BLaER1 treated with 17β-estradiol and CSF1 and Interleukin-3, amounts not matched to agents 10 nM and 100 nM (cell line): ENCODE measurements around the gene FGFR2.

Experiments used
- H3K27ac ChIP-seq, 11 experiments: shearing (Covaris generic); formaldehyde crosslinking; 2 replicates each; pipeline ENCODE4 v1.8.1; 2022
- H3K27me3 ChIP-seq, 11 experiments: shearing (Covaris generic); formaldehyde crosslinking; 2 replicates each; pipeline ENCODE4 v1.8.1; 2022
- H3K36me3 ChIP-seq, 11 experiments: shearing (Covaris generic); formaldehyde crosslinking; 2 replicates each; pipeline ENCODE4 v1.8.1; 2022
- H3K4me1 ChIP-seq, 10 experiments: shearing (Covaris generic); formaldehyde crosslinking; 2 replicates each; pipeline ENCODE4 v1.8.1; 2022
- H3K4me2 ChIP-seq, 11 experiments: shearing (Covaris generic); formaldehyde crosslinking; 2 replicates each; pipeline ENCODE4 v1.8.1; 2022
- H3K4me3 ChIP-seq, 10 experiments: shearing (Covaris generic); formaldehyde crosslinking; 2 replicates each; pipeline ENCODE4 v1.8.1; 2022
- H3K9ac ChIP-seq, 11 experiments: shearing (Covaris generic); formaldehyde crosslinking; 2 replicates each; pipeline ENCODE4 v1.8.1; 2022
- H3K9me3 ChIP-seq, 11 experiments: shearing (Covaris generic); formaldehyde crosslinking; replicated peaks in 1 of 11; 2 replicates each; pipeline ENCODE4 v1.8.1; 2022
- H4K20me1 ChIP-seq, 11 experiments: shearing (Covaris generic); formaldehyde crosslinking; 2 replicates each; pipeline ENCODE4 v1.8.1; 2022
- Cebpa-rat ChIP-seq, 11 experiments: shearing (Covaris generic); IDR thresholded peaks; 2 replicates each; pipeline ENCODE4 v1.8.1; 2022

Gene FGFR2

GRCh38 chr10:121462955-121463354 lies 135.3 kb downstream of the FGFR2 start:
- H3K27ac ChIP-seq, result no peak overlapping the region
- H3K4me2 ChIP-seq, result no peak overlapping the region
- H3K9ac ChIP-seq, result no peak overlapping the region
- no peaks in the 10 kb centered on the region for H3K4me1 ChIP-seq
- H4K20me1 ChIP-seq, result no peaks in the 10 kb centered on the region
- H3K36me3 ChIP-seq, result no peaks in the 10 kb centered on the region
- no peak for TF ChIP-seq Cebpa-rat (IDR thresholded peaks at IDR 0.05)
- no peaks in the 10 kb centered on the region for H3K9me3 ChIP-seq
- no peaks in the 10 kb centered on the region for H3K27me3 ChIP-seq
- H3K4me3 ChIP-seq, result no peak overlapping the region

DNA sequence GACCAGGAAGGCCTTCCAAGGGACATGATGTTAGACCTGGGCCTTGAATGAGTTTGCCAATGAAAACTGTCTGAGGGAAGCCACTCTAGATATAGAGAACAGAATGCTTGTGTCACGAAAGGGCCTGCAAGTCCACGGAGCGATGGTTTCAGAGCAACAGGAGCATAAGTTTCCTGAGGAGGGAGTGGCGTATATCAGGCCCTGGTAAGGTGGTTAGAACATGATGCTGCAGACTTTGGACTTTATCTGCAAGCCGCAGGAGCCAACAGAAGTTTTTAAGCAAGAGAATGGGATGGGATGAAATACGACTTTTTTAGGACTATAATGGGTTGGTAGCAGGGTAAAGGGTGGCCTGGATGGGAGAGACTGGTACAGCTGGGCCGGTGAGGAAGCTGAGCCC lies 136.0 kb downstream of the FGFR2 start:
- no peaks in the 10 kb centered on the region for H3K4me1 ChIP-seq
- no peak for TF ChIP-seq Cebpa-rat (IDR thresholded peaks at IDR 0.05)
- H4K20me1 ChIP-seq, result no peaks in the 10 kb centered on the region
- H3K4me3 ChIP-seq, result no peak overlapping the region
- no peak overlapping the region for H3K9ac ChIP-seq
- H3K27me3 ChIP-seq, result no peaks in the 10 kb centered on the region
- H3K27ac ChIP-seq, result no peak overlapping the region
- H3K36me3 ChIP-seq, result no peaks in the 10 kb centered on the region
- no peaks in the 10 kb centered on the region for H3K9me3 ChIP-seq
- no peak overlapping the region for H3K4me2 ChIP-seq

- H3K9ac ChIP-seq, result no peak overlapping the region
- H4K20me1 ChIP-seq, result no peaks in the 10 kb centered on the region; a peak in 1 of 22 replicates
- H3K4me3 ChIP-seq, result no peak overlapping the region
- no peak for TF ChIP-seq Cebpa-rat (IDR thresholded peaks at IDR 0.05)
- H3K36me3 ChIP-seq, result no peaks in the 10 kb centered on the region
- no peaks in the 10 kb centered on the region for H3K4me1 ChIP-seq
- H3K27me3 ChIP-seq, result no peaks in the 10 kb centered on the region
- no peak overlapping the region for H3K27ac ChIP-seq
- H3K4me2 ChIP-seq, result no peak overlapping the region
- H3K9me3 ChIP-seq, result no peaks in the 10 kb centered on the region
Measured at GRCh38 chr10:121461307-121461706, 136.9 kb downstream of the FGFR2 start.

- Histone ChIP-seq H3K36me3 (no peaks in the 10 kb centered on the region), H3K4me3 (no peak overlapping the region), H3K27ac (no peak overlapping the region), H3K9me3 (no peaks in the 10 kb centered on the region), H3K27me3 (no peaks in the 10 kb centered on the region), H4K20me1 (no peaks in the 10 kb centered on the region; a peak in 1 of 22 replicates), H3K4me1 (no peaks in the 10 kb centered on the region), H3K9ac (no peak overlapping the region), H3K4me2 (no peak overlapping the region)
- TF ChIP-seq Cebpa-rat (IDR thresholded peaks at IDR 0.05), result no peak
Measured at GRCh38 chr10:121460733-121461132, 137.5 kb downstream of the FGFR2 start.

DNA sequence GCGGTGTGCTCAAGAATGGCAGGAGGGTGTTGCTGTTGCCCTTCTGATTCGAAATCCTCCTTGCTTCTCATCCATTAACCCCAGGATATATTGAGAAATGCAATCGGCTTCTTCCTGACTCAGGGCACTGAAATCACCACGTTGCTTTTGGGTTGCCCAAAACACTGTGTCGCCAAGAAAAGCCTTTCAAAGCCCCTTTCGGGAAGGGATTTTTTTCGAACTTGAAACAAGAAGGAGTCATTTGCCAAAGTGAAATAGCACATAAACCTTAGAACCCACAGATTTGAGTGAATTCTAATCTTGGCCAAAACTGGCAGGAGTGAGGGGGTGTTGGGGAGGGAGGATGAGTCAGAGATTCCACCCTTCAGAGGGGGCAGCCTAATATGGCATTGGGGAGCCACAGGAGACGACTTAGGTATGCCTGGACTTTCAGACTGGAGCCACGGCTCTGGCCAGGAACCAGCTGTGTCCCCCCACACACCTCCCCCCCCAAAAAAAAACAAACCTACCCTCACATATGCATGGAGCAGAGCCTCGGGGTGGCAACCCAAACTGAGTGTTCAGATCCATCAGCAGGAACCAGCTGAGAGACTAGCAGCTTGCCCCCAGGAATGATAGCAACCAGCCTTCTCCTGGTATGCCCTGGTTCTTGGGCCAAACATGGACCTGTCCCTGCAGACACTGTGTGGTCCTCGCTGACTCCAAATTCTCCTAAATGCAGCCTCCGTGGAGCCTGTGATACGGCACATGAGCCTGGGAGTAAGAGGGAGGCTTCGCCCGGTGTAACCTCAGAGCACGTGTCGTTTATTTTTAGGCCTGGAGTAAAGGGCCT lies 138.4 kb downstream of the FGFR2 start:
- H3K27ac ChIP-seq, result no peak overlapping the region
- no peak overlapping the region for H3K9ac ChIP-seq
- TF ChIP-seq Cebpa-rat (IDR thresholded peaks at IDR 0.05), result no peak
- no peaks in the 10 kb centered on the region for H3K4me1 ChIP-seq
- H3K36me3 ChIP-seq, result no peaks in the 10 kb centered on the region
- no peak overlapping the region for H3K4me2 ChIP-seq
- H4K20me1 ChIP-seq, result no peaks in the 10 kb centered on the region; a peak in 1 of 22 replicates
- no peaks in the 10 kb centered on the region for H3K27me3 ChIP-seq
- no peaks in the 10 kb centered on the region for H3K9me3 ChIP-seq
- H3K4me3 ChIP-seq, result no peak overlapping the region

DNA sequence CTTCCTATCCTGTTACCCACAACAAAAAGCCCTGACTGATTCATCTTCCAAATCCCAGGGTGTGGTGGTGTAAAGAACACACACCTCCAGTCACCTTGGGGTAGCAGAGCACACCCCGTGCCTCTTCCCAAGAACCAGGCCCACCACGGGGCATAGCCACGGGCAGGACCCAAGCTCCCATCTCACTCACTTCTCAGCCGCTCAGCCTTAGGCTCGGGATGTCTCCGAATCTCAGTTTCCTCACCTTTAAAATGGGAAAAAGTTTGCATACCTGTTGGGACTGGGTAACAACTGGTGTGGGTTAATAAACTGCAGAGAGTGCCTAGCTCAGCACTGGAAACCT lies 139.0 kb downstream of the FGFR2 start:
- Histone ChIP-seq H3K27me3 (no peaks in the 10 kb centered on the region), H3K9me3 (no peaks in the 10 kb centered on the region), H3K36me3 (no peaks in the 10 kb centered on the region), H3K27ac (no peak overlapping the region), H4K20me1 (no peaks in the 10 kb centered on the region; a peak in 1 of 22 replicates), H3K9ac (no peak overlapping the region), H3K4me1 (no peaks in the 10 kb centered on the region), H3K4me2 (no peak overlapping the region), H3K4me3 (no peak overlapping the region)
- TF ChIP-seq Cebpa-rat (IDR thresholded peaks at IDR 0.05), result no peak

DNA sequence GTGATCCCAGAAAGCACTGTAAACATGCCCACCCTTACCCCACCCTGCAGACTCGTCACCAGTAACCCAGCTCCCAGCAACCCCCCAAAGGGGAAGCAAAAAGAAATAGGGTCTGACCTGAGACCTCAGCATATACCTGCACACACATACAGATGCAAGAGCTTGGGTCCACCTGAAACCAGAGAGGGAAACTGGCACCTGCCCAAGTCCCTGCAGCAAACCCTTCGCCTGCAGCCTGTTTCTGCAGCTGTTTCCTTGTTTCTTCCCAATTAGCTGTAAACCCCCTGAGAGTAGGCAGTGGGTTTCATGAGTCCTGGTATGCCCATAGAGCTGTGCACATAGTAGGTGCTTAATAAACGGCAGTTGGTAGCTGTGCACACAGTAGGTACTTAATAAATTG lies 140.5 kb downstream of the FGFR2 start:
- TF ChIP-seq Cebpa-rat (IDR thresholded peaks at IDR 0.05), result no peak
- Histone ChIP-seq H4K20me1 (no peaks in the 10 kb centered on the region; a peak in 1 of 22 replicates), H3K4me2 (no peak overlapping the region), H3K27ac (no peak overlapping the region), H3K9me3 (no peaks in the 10 kb centered on the region), H3K4me3 (no peak overlapping the region), H3K36me3 (no peaks in the 10 kb centered on the region), H3K4me1 (no peaks in the 10 kb centered on the region), H3K9ac (no peak overlapping the region), H3K27me3 (no peaks in the 10 kb centered on the region)

- H3K4me2 ChIP-seq, result no peak overlapping the region
- H3K27ac ChIP-seq, result no peak overlapping the region
- no peak overlapping the region for H3K4me3 ChIP-seq
- no peaks in the 10 kb centered on the region for H3K4me1 ChIP-seq
- H3K27me3 ChIP-seq, result no peaks in the 10 kb centered on the region
- no peak for TF ChIP-seq Cebpa-rat (IDR thresholded peaks at IDR 0.05)
- no peaks in the 10 kb centered on the region; a peak in 1 of 22 replicates for H4K20me1 ChIP-seq
- H3K9ac ChIP-seq, result no peak overlapping the region
- H3K9me3 ChIP-seq, result no peaks in the 10 kb centered on the region
- H3K36me3 ChIP-seq, result no peaks in the 10 kb centered on the region
Measured at GRCh38 chr10:121455377-121455776, 142.9 kb downstream of the FGFR2 start.

- Histone ChIP-seq H3K4me1 (peaks cover 0 to 2% (median 0%) of the 10 kb centered on the region in 10 experiments; a peak in 2 of 20 replicates), H3K27me3 (no peaks in the 10 kb centered on the region), H3K9me3 (no peaks in the 10 kb centered on the region), H3K36me3 (no peaks in the 10 kb centered on the region), H3K9ac (no peak overlapping the region), H3K27ac (no peak overlapping the region), H4K20me1 (no peaks in the 10 kb centered on the region; a peak in 1 of 22 replicates), H3K4me3 (no peak overlapping the region), H3K4me2 (no peak overlapping the region)
- TF ChIP-seq Cebpa-rat (IDR thresholded peaks at IDR 0.05), result no peak
Measured at GRCh38 chr10:121454781-121455180, 143.5 kb downstream of the FGFR2 start.

DNA sequence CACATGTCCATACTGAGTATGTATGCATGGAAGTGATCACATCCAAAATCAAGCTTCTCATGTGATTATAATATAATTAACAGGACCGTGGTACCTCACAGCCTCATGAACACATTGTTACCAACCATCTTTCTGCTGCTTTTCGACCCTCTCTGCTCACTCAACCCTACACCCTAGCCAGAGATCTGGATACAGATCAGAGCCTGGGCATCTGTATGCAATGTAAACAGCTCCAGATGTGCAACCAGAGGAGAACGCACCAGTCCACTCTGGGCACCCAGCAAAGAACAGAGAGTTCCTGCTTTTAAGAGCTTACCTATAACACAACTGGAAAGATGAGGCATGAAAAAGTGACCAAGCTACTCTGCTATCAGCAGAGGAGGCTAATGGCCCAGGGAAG lies 145.1 kb downstream of the FGFR2 start:
- Histone ChIP-seq H3K27ac (no peak overlapping the region), H3K9me3 (no peaks in the 10 kb centered on the region), H3K4me3 (no peak overlapping the region), H3K36me3 (no peaks in the 10 kb centered on the region), H3K9ac (no peak overlapping the region), H3K27me3 (no peaks in the 10 kb centered on the region), H4K20me1 (no peaks in the 10 kb centered on the region; a peak in 1 of 22 replicates), H3K4me2 (no peak overlapping the region), H3K4me1 (peaks cover 0 to 7% (median 0%) of the 10 kb centered on the region in 10 experiments; a peak in 2 of 20 replicates)
- TF ChIP-seq Cebpa-rat (IDR thresholded peaks at IDR 0.05), result no peak
